Measurements from ENCODE around the gene MRPL12. TPM values are rescaled to one million over a fixed set of nuclear protein-coding genes. Genes with fewer than 3 reads are reported as not detected.
A peak's percentile ranks its signal among the peaks of the same experiment; 100 is the strongest.

MRPL12 gene
- total RNA-seq, 1 experiment from 2014 or later = 94.7 TPM

DNA sequence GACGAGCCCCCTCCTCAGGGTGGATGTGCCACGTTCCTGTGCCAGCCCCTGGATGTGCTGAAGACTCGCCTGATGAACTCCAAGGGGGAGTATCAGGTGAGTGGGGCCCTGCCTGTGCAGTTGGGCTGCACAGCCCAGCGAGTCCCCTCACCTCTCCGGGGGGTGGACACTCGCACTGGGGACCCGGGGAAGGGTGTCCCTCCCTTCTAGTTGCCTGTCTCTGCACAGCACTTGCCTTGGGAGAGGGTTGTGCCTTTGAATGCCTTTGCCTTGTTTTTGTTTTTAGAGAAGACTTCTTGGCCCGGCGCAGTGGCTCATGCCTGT is 14.6 kb downstream of the MRPL12 start:
- H3K4me3 Mint-ChIP-seq (ENCODE audit: low read depth, unreplicated experiment) = no peak overlapping the region
- no peaks in the 10 kb centered on the region for H3K27me3 Mint-ChIP-seq (ENCODE audit: unreplicated experiment)
- intact Hi-C loops (cut with micrococcal nuclease; ENCODE audit: unreplicated experiment) = no loop called here
- H3K9me3 Mint-ChIP-seq (ENCODE audit: low read depth, unreplicated experiment) = no peaks in the 10 kb centered on the region
- H3K36me3 Mint-ChIP-seq (ENCODE audit: insufficient read depth, unreplicated experiment) = peaks cover 62% of the 10 kb centered on the region
- no peak for TF ChIP-seq CTCF (IDR thresholded peaks at IDR 0.05; ENCODE audit: unreplicated experiment)
- CTCF ChIA-PET = no interaction called here
- no peak overlapping the region for H3K27ac Mint-ChIP-seq (ENCODE audit: unreplicated experiment)
- no peak for DNase-seq
- no TSS peak for BruUV-seq (replicated peaks)
- no peaks in the 10 kb centered on the region for H3K4me1 Mint-ChIP-seq (ENCODE audit: low read depth, unreplicated experiment)

- no peak overlapping the region for H3K4me3 Mint-ChIP-seq (ENCODE audit: low read depth, unreplicated experiment)
- H3K36me3 Mint-ChIP-seq (ENCODE audit: insufficient read depth, unreplicated experiment) = peaks cover 64% of the 10 kb centered on the region
- CTCF ChIA-PET = no interaction called here
- intact Hi-C loops (cut with micrococcal nuclease; ENCODE audit: unreplicated experiment) = no loop called here
- H3K9me3 Mint-ChIP-seq (ENCODE audit: low read depth, unreplicated experiment) = no peaks in the 10 kb centered on the region
- H3K4me1 Mint-ChIP-seq (ENCODE audit: low read depth, unreplicated experiment) = peaks cover 12% of the 10 kb centered on the region
- H3K27ac Mint-ChIP-seq (ENCODE audit: unreplicated experiment) = no peak overlapping the region
- no peak for DNase-seq
- no peak for TF ChIP-seq CTCF (IDR thresholded peaks at IDR 0.05; ENCODE audit: unreplicated experiment)
- BruUV-seq (replicated peaks) = no TSS peak
- no peaks in the 10 kb centered on the region for H3K27me3 Mint-ChIP-seq (ENCODE audit: unreplicated experiment)
These were observed 16.5 kb downstream of the MRPL12 start for GRCh38 chr17:81719410-81720266.

DNA sequence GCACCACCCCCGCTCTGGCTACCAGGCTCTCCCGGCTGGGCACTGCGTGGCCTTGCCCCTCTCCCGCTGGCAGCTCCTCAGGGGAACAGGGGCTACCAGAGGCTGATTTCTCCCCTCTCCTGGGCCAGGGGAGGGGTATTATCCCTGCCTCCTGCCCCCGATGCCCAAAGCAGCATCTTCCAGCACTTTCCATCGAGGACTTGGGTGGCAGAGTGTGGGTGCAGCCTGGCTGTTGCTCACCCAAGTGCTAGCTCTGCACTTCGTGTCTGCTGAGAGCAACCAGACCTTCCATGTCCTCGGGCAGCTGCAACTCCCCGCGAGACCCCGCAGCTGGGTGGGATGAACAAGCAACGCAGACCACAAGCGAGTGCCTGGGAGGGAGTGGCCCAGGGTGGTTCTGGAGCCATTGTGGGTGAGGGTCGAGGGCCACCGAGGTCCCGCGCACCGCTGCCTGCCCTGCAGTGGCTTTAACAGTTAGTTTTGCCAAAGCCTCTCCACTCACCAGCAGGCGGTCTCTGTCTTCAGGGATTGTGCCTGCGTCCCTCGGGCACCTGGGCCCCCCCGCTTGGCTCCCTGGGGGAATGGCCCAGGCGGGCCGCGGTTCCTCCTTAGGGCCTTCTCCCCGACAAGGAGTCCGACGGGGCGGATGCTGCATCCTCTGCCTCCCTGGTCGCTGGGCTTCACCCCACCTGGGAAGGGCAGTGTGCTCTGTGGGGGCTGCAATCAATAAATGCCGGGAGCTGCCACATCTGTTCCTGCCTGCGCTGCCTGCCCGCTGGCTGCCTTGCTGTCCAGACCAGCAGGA is 17.3 kb downstream of the MRPL12 start:
- Mint-ChIP-seq H3K4me3 (ENCODE audit: low read depth, unreplicated experiment) (no peak overlapping the region), H3K36me3 (ENCODE audit: insufficient read depth, unreplicated experiment) (peaks cover 63% of the 10 kb centered on the region)
- intact Hi-C loops (cut with micrococcal nuclease; ENCODE audit: unreplicated experiment) = no loop called here

More for the DNA sequence above, 17.3 kb downstream of the MRPL12 start:
- Mint-ChIP-seq H3K27me3 (ENCODE audit: unreplicated experiment) (no peaks in the 10 kb centered on the region), H3K9me3 (ENCODE audit: low read depth, unreplicated experiment) (no peaks in the 10 kb centered on the region), H3K4me1 (ENCODE audit: low read depth, unreplicated experiment) (peaks cover 12% of the 10 kb centered on the region), H3K27ac (ENCODE audit: unreplicated experiment) (no peak overlapping the region)
- TF ChIP-seq CTCF (IDR thresholded peaks at IDR 0.05; ENCODE audit: unreplicated experiment) = no peak
- TSS peak; percentile 4 for BruUV-seq (replicated peaks)
- DNase-seq = no peak
- CTCF ChIA-PET = no interaction called here

Measured in Calu3 (cell line).